GM18519 (cell line): ENCODE data around the gene EGLN1.
A peak's percentile ranks its signal among the peaks of the same experiment; 100 is the strongest.

Experiments
- ATAC-seq: cut with Tn5 transposase; IDR thresholded peaks from one replicate; pipeline ENCODE4 v1.9.1; 2021; ENCODE audit warnings: mild to moderate bottlenecking, moderate library complexity; ENCODE audit not compliant: unreplicated experiment, low FRiP score

Gene EGLN1

DNA sequence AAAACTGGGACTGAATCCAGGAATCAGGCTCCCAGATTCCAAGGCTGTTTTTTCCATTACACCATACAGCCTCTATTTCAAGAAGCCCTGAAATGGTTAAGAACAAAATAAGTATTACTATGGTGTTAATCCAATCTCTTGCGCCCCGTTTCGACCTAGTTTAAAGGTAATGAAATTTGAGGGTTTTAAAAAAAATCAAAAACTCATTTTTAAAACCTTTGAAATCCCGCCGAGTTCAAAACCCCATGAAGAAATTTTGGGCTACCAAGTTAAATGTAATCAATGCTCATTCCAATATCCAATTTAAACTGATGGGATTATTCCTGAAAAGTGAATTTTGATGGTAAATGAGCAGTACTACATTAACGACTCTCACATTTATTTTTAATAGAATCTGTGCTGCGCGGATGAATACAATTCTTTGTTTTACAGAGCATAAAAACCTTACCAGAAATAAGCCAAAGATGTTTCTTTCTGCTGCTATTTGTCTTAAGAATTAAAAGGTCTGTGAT, 767 bp upstream of the EGLN1 start:
- no peak for ATAC-seq

DNA sequence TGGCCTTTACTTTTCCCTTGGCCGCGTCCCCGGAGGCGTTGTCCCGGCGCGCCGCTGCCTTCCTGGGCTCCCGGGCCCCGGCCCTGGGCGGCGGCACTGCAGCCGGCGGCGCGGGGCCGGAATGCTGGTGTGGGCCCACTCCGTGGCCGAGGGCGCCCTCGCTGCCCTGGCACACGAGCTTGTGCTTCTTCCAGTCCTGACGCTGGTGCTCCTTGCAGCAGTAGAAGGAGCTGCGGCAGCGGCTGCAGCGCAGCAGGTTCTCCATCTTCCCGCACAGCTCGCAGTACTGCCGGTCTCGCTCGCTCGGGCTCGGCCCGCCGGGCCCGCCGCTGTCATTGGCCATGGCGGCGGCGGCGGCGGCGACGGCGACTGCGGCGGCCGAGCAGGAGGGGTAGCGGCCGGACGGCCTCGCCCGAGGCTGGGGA, 529 bp downstream of the EGLN1 start:
- ATAC-seq = peak; percentile 17

DNA sequence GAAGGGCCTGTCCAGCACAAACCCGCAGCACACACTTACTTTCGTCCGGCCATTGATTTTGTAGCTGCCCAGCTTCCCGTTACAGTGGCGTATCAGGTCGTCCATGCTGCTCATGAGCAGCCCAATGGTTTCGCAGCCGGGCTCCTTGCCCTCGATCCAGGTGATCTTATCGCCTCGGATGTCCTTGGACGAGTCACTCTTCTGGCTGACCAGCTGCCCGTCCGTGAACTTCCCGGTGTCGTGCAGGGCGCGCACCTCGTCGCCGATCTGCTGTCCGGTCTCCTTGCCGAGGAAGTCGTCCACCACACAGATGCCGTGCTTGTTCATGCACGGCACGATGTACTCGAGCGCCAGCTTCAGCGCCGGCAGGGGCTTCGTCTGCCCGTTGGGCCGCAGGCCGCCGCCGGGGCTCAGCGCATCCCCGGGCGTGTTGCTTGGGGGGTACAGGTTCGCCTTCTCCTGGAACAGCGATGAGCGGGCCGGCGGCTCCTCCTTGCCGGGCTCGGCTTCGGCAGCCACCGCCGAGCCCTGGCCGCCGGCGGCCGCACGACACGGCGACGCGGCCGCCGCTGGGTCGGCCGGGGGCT, 1.0 kb downstream of the EGLN1 start:
- peak; percentile 0 for ATAC-seq

GRCh38 chr1:231420299-231420958, 1.7 kb downstream of the EGLN1 start:
- no peak for ATAC-seq

DNA sequence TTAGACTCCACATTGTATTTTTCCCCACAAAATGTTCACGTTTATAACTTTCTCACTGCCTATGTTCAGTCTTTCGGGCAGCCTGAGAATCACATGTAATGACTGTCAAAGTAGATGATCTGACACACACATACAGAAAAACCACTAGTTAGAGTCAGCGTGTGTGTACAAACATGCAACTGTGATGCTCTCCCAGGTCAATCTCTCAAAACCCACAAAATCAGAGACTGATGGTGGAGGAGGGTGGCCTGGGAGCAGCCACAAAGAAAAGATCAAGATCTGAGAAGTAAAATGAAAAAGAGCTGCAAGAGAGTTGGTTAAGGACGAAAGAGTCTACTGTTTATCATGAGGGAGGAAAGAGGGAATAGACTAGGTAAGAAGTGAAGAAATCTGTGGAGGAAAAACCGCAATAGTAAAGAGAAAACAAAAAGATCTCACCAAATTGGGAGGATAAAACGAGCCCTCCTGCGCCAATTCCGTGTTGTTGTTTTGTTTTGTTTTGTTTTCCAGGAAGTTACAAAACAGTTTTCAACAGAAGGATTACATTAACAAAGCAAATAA, 2.3 kb downstream of the EGLN1 start:
- no peak for ATAC-seq

DNA sequence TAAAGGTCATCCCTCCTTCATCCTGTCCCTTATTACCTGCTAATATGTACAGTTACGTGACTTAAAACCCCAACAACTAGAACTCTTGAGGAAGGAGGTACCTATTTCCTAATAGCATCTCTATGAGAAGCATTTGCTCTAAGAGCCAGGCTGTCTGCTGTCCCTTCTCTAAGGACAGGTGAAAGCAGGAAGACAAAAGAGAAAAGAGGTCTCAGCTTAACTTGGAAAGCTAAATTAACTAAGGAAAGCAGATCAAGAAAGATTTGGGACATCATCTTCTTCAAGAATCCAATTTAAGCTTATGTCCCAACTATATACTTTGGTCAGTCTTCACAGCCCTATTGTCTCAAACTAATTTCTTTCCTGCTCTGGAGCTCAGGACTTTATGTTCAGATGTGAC, 2.9 kb downstream of the EGLN1 start:
- no peak for ATAC-seq

- no peak for ATAC-seq
These were observed 3.4 kb downstream of the EGLN1 start for GRCh38 chr1:231418741-231419107.

GRCh38 chr1:231418101-231418740, 3.9 kb downstream of the EGLN1 start:
- ATAC-seq = no peak

DNA sequence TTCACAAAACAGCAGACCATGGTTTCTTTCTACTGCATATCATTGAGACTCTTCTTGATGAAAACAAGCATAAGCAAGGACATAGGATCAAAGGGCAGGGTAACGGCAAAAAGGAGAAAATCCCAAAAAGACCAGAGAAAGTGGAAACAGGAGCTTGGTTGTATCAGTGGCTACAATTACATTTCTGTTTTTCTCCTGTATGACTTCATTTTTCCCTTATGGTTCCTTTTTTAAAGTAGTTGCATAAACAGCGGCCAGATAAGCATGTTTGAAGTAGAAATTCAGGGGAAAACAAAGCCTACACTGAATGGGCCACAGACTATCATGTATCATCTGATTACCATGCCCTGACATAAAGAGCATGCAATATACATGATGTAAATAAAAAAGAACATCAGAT, 4.6 kb downstream of the EGLN1 start:
- ATAC-seq = no peak

- no peak for ATAC-seq
These were observed 5.2 kb downstream of the EGLN1 start for GRCh38 chr1:231416901-231417300.

GRCh38 chr1:231415018-231415583, 7.0 kb downstream of the EGLN1 start:
- ATAC-seq = no peak

DNA sequence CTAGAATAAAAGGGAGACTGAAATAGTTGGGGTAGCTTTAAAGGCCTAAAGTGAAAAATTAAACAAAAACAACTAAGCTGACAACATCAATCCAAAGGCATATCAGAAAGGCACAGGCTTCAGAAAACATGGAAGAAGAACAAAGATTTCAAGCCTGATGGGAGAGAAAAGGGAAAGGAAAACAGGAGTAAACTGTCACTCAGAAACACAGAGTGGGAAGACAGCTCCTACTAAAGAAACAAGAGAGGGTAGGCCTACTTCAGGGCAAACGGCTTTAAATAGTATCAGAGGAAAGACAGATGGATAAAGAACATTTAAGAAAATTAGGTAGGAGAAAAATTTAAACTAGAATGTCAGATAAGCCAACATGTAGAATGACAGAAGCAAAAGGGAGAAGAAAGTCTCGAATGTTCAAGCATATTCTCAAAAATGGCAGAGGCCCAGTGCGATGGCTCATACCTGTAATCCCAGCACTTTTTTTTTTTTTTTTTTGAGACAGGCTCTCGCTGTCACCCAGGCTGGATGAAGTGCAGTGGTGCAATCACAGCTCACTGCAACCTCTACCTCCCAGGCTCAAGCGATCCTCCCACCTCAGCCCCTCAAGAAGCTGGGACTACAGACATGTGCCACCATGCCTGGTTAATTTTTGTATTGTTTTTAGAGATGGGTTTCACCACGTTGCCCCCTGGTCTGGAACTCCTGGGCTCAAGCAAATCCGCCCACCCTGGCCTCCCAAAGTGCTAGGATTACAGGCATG, 7.6 kb downstream of the EGLN1 start:
- no peak for ATAC-seq

GRCh38 chr1:231413749-231414082, 8.4 kb downstream of the EGLN1 start:
- ATAC-seq = no peak

DNA sequence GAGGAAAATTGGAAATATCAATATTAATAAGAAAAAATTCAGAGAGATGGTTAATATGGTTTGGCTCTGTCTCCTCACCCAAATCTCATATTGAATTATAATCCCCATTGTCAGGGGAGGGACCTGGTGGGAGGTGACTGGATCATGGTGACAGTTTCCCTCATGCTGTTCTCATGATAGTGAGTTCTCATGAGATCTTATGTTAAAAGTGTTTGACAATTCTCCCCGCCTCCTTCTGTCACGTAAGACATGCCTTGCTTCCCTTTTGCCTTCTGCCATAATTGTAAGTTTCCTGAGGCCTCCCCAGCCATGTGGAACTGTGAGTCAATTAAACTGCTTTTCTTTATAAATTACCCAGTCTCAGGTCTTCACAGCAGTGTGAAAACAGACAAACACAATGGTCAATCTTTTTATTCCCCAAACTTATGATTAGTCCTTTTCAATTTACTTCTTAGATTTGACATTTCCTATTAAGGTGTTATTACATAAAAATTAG, 11.0 kb downstream of the EGLN1 start:
- no peak for ATAC-seq

GRCh38 chr1:231410036-231410612, 12.0 kb downstream of the EGLN1 start:
- ATAC-seq = no peak

DNA sequence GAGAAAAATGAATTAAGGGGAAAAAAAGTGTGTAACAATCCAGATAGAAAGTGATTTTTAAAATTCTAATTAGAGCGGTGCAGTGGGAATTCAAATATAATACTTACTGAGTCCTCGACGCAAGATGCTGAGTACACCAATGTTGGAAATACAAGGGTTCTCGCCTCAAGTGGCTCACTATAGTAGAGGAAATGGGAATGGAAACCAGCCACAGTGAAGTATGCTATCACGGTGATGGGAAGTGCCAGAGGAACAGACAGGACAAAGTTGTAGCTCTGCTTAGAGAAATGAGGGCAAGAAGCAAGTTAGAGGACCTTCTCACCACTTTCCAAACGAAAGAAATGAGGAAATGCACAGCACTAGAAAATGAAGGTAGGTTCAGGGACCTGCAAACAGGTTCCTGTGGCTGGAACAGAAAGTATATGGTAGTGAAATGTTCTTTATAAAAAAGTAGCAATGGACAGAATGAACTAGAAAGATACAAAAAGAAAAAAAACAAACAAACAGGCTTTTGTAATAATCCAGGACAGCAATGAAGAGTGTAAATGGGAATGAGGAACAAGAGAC, 13.5 kb downstream of the EGLN1 start:
- ATAC-seq = no peak

GRCh38 chr1:231407547-231408396, 14.3 kb downstream of the EGLN1 start:
- no peak for ATAC-seq

GRCh38 chr1:231407049-231407448, 15.0 kb downstream of the EGLN1 start:
- no peak for ATAC-seq

- no peak for ATAC-seq
These were observed 17.8 kb downstream of the EGLN1 start for GRCh38 chr1:231404318-231404717.
